HG03342 (cell line): ENCODE results near the gene SERTAD2.

ENCODE experiments used
- ATAC-seq: cut with Tn5 transposase; IDR thresholded peaks from one replicate; pipeline ENCODE4 v1.9.1; 2021; ENCODE audit warnings: mild to moderate bottlenecking, moderate library complexity; ENCODE audit not compliant: unreplicated experiment

Gene SERTAD2

DNA sequence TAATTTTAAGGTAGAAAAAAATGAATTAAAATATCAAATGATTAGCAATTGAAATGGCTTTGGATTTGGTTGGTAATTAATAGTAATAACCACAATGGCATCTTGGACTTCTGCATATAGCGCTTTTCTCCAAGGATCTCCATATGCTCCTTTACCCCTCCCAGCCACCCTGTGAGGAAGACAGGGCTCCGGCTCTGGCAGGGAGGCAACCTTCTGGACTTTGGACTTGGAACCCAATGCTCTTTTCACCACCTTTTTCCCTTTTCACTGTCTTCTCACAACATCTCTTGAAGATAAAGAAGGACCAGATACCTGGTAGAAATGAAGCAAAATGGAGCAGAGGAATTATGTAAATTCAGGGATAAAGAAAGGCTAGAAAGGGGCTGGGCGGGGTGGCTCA, 23.8 kb upstream of the SERTAD2 start:
- no peak for ATAC-seq

DNA sequence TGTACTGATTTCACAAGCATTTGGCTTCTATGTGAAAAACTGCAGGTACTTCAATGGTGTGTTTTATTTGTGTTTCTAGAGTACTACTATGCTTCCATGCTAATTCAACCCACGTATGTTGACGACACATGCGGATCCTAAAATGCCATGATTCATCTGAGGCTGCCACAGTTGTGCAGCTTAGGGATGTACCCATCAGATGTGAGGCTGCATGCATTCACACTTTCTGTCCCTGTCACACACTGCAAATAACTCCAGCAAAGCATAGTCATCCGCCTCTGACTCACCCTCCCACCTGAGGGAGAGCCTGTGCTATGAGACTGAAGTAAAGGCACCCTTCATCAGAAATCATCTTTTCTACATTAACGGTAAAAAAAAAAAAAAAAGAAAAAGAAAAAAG, 22.1 kb upstream of the SERTAD2 start:
- ATAC-seq, result no peak

DNA sequence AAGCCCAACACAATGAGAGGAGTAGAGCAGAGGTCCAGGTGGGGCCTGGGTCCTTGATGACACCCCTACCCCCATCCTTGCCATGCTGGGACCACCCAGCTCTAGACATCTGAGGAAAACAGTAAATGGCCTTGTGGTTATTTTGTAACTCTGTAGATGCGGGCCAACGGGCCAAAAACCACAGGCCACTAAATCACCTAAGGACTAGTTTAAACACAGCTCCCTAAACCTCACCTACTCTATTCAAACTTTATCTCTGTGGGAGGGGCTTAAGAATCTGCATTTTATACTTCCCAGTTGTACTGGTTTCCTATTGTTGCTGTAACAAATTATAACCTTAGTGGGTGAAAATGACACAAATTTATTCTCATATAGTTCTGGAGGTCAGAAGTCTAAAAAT, 19.0 kb upstream of the SERTAD2 start:
- ATAC-seq, result no peak

DNA sequence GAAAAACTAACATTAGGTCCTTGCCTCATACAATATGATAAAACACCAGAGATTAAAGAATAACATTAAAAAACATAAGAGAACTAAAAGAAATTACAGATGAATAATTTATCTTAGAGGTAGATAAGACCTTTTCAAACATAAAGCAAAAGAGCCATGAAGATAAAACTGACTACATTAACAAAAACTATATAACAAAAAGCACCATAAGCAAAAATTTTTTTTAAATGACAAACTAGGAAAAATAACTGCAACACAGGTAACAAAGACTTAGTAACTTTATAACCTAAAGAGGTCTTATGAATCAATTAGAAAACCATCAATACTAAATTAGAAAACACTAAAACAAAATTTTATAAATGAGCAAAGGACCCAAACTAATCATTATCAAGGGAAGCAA, 16.3 kb upstream of the SERTAD2 start:
- no peak for ATAC-seq

DNA sequence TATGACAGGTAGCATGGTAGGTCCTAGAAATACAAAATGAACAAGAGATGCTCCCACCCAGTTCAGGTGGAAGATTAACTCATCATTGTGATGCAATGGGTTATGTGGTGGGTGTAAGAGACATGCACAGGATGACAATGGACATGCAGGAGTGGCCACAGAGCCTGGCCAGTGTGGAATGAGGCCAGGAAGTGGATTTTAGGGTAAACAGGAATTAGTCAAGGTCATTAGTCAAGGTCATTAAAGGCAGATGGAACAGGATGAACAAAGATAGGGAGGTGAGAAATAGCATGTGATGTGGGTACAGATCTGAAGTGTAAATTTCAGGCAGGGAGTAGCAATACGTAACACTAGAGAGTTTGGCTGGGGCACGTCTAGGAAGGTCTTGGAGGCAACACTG, 15.6 kb upstream of the SERTAD2 start:
- no peak for ATAC-seq

DNA sequence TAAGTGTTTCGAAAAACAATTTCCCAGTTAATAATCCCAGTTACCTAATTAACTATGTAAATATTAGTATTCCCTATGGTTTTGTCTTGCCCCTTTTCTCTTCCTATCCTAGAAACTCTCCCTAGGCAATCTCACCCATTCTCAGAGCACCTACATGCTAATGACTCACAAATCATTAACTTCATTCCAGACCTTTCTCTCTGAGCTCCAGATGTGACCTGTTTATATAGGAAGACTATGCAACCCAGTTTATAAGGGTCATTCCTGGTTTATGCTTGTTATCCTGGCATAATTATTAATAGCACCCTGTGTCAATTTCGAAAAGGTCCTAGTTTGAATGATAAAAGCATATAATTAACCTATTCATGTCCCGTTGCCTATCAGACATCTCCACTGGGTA, 14.8 kb upstream of the SERTAD2 start:
- ATAC-seq, result no peak

DNA sequence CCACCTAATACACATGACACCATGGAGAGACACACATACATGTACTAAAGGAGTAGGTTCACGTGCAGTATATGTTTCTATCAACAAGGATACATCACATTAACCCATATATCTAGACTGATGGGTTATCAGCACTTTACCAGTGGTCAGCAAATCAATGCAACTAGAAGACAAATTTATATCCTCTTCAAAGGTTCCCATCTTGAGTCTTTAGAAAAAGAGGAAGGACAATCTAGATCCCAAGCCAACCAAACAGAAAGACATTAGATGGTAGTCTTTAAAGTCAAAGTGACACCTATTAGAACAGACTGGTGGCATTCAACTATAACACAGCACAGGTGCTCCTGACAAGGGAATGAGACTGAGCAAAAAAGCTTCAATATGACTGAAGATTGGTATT, 13.8 kb upstream of the SERTAD2 start:
- ATAC-seq, result no peak

DNA sequence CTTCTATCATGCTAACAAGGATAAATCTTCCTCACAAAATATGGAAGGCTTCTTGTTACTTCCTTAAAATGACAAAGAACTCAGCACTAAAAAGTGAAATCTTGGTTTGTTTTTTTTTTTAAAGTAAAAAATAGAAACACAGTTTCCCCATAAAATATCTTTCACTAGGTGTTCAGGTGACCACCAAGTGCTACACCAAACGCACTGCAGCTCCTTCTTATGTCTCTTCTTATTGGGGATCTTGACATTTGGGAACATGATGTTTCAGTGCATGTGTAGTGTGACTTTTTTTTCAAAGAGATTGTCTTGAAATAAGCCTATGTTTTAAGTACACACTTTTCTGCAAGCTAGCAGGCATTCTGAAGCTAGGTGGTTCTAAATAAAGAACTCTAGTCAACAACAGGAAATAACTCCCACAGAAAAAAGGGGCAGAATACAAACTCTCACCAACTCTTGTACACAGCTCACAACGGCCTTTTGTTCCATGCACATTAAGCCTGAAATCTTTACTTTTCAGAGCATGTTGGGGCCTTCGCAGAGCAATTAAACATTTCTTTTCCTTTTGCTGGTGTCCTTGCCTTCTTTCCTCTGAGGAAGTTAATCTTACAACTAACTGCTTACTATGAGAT, 13.2 kb upstream of the SERTAD2 start:
- peak; percentile 53 for ATAC-seq

DNA sequence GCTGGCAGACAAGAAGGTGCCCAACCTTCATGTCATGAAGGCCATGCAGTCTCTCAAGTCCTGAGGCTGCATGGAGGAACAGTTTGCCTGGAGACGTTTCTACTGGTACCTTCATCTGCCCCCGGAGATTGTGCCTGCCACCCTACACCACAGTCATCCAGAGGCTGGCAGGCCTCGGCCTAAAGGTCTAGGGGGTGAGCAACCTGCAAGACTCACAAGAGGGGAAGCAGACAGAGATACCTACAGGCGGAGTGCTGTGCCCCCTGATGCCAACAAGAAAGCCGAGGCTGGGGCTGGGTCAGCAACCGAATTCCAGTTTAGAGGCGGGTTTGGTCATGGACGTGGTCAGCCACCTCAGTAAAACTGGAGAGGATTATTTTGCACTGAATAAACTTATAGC, 12.0 kb upstream of the SERTAD2 start:
- no peak for ATAC-seq

DNA sequence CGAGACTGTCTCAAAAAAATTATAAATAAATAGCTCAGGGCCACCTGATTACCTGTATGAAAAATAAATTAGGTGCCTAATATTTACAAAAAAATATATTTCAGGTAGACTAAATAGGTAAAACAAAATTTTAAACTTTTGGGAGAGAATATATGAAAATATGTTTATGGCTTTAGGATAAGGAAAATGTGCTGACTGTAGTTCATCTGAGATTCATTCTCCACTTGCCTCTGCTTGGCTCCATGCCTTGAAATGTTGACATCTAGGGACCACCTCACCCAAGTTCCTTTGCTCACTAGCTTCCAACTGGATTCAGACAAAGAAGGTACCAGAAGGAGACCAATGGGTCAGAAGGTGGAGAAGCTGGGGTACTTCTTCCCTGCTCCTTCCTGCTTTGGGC, 9.7 kb upstream of the SERTAD2 start:
- ATAC-seq, result no peak

DNA sequence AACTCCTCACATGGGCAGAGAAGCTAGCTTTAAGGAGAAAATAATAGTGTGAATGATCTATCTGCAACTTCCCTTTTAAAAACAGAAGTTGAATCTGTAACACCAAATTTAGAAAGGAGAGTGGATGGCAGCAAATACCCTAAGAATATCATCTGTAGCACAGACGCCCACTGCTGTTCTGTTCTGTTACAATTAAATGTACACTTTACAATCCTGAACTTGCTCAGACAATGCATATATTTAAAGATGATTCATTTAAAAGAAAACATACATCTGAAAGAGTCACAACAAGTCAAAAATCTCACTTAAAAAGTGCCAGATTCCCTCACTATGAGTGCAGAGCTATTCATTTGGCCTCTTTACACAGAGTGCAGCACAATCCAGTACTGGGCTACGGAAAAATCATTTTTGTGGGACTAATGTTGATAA, 8.0 kb upstream of the SERTAD2 start:
- ATAC-seq, result no peak

DNA sequence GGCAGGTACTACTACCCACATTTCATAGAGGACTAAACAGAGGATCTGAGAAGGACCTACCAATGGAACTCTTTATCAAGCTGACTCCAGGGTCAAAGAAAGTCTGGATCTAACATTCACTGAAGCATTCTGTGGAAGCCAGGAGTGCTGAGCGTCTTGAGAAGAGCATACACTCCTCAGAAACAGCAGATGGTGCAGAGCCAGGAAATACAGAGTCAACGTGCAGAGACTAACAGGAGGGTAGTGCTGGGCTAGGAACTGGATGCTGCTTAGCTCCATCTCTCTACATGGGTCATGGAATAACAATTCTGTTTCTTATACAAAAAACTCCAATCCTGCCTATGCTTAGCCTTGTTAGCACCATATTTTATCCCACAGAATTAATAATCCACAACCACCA, 5.5 kb upstream of the SERTAD2 start:
- ATAC-seq, result no peak

DNA sequence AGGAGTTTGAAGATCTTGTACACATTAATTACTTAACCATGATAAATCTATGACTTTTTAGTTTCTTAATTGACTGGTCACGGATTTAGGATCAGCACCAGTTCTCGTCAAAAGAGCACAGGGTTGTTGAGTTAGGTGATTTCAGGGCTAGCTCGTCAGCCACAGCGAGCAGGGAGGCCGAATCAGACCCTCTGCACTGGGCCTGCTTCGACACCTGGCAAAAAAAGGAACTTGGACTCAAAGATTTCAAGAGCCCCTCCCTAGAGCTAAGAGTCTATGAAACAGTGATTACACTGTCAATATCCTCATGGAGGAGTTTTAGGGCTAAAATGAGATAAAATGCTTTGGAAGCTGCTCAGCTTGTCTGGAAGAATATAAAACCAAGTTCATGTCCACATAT, 4.6 kb upstream of the SERTAD2 start:
- ATAC-seq, result no peak

DNA sequence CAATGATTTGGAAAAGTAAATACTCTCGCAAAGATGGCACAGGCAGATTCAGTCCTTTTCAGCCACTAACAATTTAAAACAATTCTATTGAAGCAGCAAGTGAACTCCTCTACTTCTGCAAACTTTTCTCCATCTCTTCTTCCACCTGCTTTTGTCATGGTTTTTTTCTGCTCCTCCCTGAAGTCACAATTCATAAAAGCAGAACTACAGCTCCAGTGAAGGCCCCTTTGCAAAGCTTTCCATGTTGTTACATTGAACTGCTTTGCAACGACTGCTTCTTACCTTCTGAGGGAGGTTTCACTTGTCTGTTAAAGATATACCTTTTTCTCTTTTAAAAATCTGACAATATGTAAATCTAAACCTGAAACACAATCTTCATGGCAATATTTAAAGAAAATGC, 3.7 kb upstream of the SERTAD2 start:
- ATAC-seq, result no peak

DNA sequence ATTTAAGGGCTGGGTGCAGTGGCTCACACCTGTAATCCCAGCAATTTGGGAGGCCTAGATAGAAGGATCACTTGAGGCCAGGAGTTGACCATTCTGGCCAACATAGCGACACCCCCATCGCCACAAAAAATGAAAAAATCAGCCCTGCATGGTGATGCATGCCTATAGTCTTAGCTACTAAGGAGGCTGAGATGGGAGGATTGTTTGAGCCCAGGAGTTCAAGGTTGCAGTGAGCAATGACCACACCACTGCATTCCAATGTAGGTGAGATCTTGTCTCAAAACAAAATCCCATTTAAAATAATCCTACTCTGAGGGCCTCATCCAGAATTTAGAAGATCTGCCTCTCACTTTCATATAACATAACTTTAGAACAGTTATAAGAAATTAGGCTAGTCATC, 2.7 kb upstream of the SERTAD2 start:
- ATAC-seq, result no peak

DNA sequence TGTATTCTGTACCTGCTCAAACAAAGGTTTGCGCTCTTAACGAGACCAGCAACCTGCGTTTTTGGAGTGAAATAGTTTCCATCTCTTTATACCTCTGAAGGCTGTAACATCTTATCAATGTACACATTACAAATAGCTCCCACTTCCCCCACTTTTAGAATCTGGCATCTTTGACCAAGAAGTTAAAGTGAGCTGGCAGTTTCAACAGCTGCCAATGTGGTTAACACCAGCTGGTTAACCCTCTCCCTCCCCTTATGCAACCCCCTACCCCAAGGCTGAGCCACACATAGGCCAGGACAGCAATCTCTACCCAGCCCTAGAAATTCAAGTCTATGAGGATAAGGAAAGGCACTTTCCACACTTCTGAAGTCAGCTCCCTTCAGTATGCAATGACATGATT, 2.2 kb upstream of the SERTAD2 start:
- ATAC-seq, result no peak

DNA sequence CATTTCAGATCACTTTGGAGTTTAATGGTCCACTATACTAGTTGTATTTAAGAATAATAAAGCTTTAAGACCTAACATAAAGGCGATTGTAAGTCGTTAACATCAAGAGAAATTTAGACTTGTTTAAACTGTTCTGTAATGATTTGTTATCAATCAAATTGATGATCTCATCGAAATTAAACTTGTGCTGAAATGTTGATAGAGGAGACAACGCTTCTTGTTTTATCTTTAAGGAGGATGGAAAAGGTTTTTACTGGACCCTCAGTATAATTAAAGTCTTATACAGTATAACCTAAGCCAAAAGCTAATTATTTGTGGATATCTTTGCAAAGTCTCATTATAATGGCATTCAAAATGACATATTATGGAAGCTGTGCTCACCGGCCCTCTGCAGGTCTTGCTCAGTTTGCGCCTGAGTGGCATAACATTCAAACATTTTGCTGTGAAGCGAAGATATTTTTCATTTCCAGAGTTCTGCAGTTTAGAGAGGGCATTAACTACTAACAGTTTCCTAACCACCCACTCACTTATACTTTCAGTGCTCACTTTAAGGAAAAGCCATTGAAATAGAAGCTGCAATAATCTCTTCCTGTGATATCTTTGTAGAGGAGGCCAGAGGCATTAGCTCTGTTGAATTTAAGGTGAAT, 1.4 kb upstream of the SERTAD2 start:
- no peak for ATAC-seq

DNA sequence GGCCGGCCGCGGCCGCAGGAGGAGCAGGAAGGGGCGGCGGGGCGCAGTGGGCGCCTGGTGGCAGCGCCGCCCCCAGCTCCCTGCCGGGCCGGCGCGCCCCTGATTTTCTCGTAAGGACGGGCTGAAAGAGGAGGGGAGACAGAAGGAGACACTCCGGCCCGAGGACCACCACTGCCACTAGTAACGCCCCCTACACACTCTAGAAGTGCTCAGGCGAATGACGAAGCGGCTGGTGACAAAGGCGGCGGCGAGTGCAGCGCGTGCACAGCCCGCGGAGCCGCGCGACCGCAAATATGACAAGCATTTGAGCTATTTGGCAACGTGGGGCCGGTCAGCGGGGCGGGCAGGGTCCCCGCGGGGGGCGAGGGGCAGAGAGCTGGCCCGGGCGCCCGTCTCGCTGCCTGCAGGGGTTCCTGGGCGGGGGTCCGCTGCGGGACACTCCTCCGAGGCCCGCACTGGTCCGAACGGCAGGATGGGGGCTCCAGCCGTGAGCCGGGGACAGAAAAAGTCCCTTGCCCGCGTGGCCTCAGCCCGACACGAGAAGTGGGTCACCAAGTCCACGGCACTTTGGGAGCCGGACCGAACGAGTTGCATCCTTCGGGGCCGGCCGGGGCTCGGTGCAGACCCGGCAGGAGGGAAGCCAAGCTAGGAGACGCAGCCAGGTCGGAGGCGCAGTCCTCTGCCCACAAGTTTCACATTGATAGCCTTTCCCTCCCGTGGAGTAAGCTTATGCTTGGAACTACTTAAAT, 524 bp upstream of the SERTAD2 start:
- peak; percentile 46 for ATAC-seq

DNA sequence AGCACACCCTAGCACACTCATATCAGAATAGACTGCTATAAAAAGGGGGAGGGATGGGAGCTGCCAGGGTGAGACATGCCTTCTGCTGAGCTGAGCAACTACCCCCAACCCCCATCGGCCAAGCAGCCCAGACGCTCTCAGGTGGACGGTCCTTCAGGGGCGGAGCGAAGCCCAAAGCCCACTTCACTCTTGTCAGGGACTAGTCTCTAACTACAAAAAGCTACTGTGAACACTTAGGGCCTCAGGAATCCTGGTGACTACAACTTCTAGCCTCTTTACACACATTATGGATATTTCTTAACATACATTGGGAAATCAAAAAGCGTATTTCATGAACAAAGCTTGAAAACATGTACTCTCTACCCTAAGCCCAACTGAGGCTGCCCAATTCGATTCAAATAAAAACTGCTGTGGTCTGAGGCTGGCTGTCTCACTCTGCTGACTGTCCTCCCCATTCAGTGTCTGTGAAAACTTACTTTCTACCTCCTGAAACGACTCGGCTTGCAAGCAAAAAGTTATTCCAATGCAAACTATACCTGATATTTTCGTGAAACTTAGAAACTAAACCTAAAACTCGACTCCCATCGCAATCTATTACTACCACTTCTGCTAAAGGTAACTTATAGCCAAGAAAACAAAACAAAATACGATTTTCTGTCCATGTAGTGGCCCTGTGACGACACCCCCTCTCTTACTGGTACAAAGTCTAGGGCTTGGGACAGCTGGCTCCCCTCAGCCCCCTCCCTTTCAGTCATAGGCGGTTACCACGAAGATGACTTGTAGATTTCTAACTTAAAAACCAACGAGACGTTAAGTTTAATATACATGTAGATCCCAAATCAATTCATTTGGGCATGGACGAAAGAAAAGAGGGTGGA, 1.2 kb downstream of the SERTAD2 start:
- no peak for ATAC-seq

DNA sequence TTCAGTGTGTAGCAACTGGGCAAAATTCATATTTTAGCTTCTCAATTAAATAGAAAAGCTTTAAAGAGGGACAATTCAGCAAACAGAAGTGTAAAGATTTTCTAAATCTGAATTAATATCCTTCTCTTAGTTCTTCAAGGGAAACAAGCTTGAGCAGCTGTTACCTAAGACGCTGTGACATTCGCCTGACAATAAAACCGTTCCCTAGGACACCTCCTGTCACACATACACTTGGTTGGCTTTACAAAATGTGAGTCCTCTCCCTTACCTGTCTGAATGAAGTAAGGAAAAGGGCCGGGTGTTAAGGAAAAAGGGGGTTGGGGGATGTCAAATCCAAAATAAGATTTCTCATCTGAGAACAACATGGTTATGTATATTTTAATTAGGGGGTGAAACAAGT, 2.1 kb downstream of the SERTAD2 start:
- ATAC-seq, result no peak

DNA sequence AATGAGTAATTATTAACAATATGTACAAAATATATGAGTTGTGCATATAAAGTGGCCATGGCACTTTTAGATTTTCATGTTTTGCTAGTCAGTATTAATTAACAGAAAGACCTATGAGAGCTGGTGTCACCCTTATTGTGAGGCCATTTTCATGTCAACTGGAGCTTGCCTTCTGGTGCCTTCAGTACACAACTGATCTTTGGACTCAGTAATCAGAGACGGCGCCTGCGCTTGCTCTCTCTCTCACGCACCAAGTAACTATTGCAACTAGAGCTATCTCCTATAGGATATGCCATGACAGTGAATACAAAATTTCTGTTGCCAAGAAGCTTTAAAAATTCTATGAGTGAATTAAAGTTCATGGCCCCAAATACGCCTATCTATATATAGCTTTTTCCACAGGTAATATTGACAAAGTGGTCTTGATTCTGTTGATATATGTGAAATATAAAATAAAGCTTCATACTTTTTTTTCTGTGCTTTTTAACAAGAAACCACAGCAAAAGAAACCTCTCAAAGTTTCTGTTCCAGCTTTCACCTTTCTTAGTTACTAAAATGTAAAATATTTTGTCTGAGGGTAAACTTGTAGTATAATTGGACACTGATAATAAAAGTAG, 2.9 kb downstream of the SERTAD2 start:
- no peak for ATAC-seq
